NCI-H2196 (cell line): ENCODE measurements around the gene FCGR1A.
"Not testable (repeated sequence)": the region's sequence is repeated elsewhere in the genome, so short reads cannot be mapped to it uniquely, and the experiment has no call there.

ENCODE experiments used
- DNase-seq: peaks from one replicate; lab custom pipeline; 2025; ENCODE audit not compliant: unreplicated experiment; lab: John Stamatoyannopoulos, UW

Gene FCGR1A

GRCh38 chr1:149782600-149782999 lies at the start of gene FCGR1A:
Gene FCGR1A, plus strand, starts transcription at chr1:149782694. Its CDS starts 50 bp downstream, at chr1:149782744.
- DNase-seq = not testable (repeated sequence)

GRCh38 chr1:149732781-149733180 lies 49.7 kb upstream of the FCGR1A start:
- not testable (repeated sequence) for DNase-seq

GRCh38 chr1:149734692-149735091 lies 47.8 kb upstream of the FCGR1A start:
- not testable (repeated sequence) for DNase-seq

GRCh38 chr1:149740148-149740581 lies 42.3 kb upstream of the FCGR1A start:
- DNase-seq = not testable (repeated sequence)

GRCh38 chr1:149740590-149741230 lies 41.8 kb upstream of the FCGR1A start:
- DNase-seq = not testable (repeated sequence)

GRCh38 chr1:149741914-149742313 lies 40.6 kb upstream of the FCGR1A start:
- DNase-seq = not testable (repeated sequence)

- not testable (repeated sequence) for DNase-seq
These were observed 35.8 kb upstream of the FCGR1A start for GRCh38 chr1:149746463-149747356.

- DNase-seq = not testable (repeated sequence)
These were observed 34.9 kb upstream of the FCGR1A start for GRCh38 chr1:149747359-149748143.

- DNase-seq = not testable (repeated sequence)
These were observed 34.4 kb upstream of the FCGR1A start for GRCh38 chr1:149748144-149748500.

- DNase-seq = not testable (repeated sequence)
These were observed 31.9 kb upstream of the FCGR1A start for GRCh38 chr1:149750562-149750961.

GRCh38 chr1:149752186-149752585 lies 30.3 kb upstream of the FCGR1A start:
- not testable (repeated sequence) for DNase-seq

GRCh38 chr1:149753466-149753865 lies 29.0 kb upstream of the FCGR1A start:
- not testable (repeated sequence) for DNase-seq

GRCh38 chr1:149755294-149755693 lies 27.2 kb upstream of the FCGR1A start:
- DNase-seq = not testable (repeated sequence)

GRCh38 chr1:149762294-149762693 lies 20.2 kb upstream of the FCGR1A start:
- not testable (repeated sequence) for DNase-seq

- not testable (repeated sequence) for DNase-seq
These were observed 18.2 kb upstream of the FCGR1A start for GRCh38 chr1:149764087-149764800.

GRCh38 chr1:149766241-149766640 lies 16.3 kb upstream of the FCGR1A start:
- DNase-seq = not testable (repeated sequence)

- DNase-seq = not testable (repeated sequence)
These were observed 13.3 kb upstream of the FCGR1A start for GRCh38 chr1:149769216-149769615.

GRCh38 chr1:149770661-149771060 lies 11.8 kb upstream of the FCGR1A start:
- not testable (repeated sequence) for DNase-seq

GRCh38 chr1:149771653-149772425 lies 10.7 kb upstream of the FCGR1A start:
- DNase-seq = not testable (repeated sequence)
